ENCODE measurements around the gene F8A3. TPM values are rescaled to one million over a fixed set of nuclear protein-coding genes. Genes with fewer than 3 reads are reported as not detected.

F8A3 gene
- total RNA-seq = 3.1 TPM

GRCh38 chrX:155458471-155458870, at the start of gene F8A3:
Gene F8A3 (minus strand): TSS chrX:155458620. CDS start chrX:155458600, 20 bp downstream.

Other genes starting within 250 kb of the F8A3 start
- gene VBP1, start 242.2 kb downstream of the F8A3 start, total RNA-seq = 82.9 TPM
- 12.3 TPM for gene RAB39B, start 194.1 kb downstream of the F8A3 start, total RNA-seq
- 4.8 TPM for gene CLIC2, start 124.0 kb downstream of the F8A3 start, total RNA-seq
- gene F8A2, start 76.5 kb downstream of the F8A3 start, total RNA-seq = not detected
- gene SPRY3, start 154.0 kb upstream of the F8A3 start, total RNA-seq = 3.2 TPM
- gene TMLHE, start 154.3 kb upstream of the F8A3 start, total RNA-seq = 36.7 TPM